Measurements from ENCODE around the gene GALNT6.
"Not testable (repeated sequence)": the region's sequence is repeated elsewhere in the genome, so short reads cannot be mapped to it uniquely, and the experiment has no call there.

GALNT6 gene

DNA sequence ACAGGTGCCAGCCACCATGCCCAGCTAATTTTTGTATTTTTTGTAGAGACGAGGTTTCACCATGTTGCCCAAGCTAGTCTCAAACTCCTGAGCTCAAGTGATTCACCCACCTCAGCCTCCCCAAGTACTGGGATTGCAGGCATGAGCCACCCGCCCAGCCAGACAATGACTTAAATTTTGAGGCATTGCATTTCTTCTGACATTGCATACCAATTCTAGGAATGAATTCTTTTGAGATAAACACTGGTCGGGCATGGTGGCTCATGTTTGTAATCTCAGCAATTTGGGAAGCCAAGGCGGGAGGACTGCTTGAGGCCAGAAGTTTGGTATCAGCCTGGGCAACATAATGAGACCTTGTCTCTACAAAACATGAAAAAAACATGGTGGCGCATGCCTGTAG is 42.2 kb downstream of the GALNT6 start:
- DNase-seq: no peak

DNA sequence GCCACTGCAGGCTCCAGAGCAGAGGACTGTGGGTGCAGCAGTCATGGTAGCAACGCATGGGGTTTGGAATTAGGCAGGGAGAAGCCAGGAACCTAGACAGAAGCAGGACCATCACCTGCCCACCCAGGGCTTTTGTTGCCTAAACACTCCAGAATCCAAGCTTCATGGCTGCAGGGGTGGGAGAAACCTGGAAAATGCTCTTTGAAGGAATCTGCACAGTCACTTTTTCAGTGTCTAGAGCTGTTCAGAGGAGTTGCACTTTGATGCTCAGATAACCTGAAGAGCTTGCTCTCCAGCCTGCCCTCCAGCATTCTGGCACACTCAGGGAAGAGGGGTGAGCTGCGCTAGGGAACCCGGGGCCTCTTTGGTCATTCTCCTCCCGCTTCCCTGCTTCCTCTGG is 43.1 kb downstream of the GALNT6 start:
- DNase-seq: no peak

- DNase-seq: no peak
These were observed 44.6 kb downstream of the GALNT6 start, which contains the start of gene CELA1 for GRCh38 chr12:51346581-51346980. Gene CELA1, minus strand, starts transcription at chr12:51346679. Its CDS starts 41 bp downstream, at chr12:51346638.

GRCh38 chr12:51345681-51346080 is 45.5 kb downstream of the GALNT6 start:
- no peak for DNase-seq

DNA sequence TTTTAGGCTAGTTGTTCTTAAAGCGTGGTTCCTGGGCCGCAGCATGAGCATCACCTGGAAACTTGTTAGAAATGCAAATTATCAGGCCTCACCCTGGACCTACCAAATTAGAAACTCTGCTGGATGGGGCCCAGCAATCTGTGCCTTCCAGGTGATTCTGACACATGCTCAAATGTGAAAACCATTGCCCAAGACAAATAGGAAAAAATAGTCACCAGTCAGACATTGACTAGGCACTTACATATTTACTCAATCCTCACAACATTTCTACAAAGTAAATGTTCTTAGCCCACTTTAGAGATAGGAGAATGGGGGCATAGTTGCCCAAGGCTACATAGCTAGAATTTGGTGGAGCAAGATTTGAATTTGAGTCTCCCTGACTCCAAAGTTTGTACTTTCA is 48.0 kb downstream of the GALNT6 start:
- DNase-seq: no peak

DNA sequence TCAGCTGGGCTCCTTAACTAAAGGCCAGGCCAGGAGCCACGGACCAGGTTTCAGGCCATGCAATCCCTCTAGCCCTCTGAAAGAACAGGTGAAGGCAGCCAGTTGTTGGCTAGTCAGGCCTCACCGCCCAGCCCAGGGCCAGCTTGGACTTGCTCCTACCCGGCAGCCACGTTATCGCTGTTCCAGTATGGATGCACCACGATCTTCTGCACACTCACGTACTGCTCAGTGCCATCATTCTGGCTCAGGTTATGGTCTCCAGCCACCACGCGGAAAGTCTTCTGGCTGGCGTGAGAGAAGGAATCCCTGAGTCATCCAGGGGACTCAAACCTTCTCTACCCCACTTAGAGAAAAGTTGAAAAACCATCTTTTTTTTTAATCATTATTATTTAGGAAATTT is 48.8 kb downstream of the GALNT6 start:
- no peak for DNase-seq

- peak; percentile 64 for DNase-seq
These were observed 49.8 kb downstream of the GALNT6 start for GRCh38 chr12:51341251-51342007.

GRCh38 chr12:51339750-51340149 is 51.5 kb downstream of the GALNT6 start:
- no peak for DNase-seq

DNA sequence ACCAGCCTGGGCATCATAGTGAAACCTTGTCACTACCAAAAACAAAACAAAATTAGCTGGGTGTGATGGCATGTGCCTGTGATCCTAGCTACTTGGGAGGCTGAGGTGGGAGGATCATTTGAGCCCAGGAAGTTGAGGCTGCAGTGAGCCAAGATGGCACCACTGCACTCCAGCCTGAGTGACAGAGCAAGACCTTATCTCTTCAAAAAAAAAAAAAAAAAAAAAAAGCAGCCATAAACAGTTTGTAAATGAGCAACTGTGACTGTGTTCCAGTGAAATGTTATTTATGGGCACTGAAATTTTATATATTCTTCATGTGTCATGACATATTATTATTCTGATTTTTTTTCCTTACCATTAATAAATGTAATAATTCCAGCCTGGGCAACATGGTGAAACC is 53.9 kb downstream of the GALNT6 start:
- DNase-seq: not testable (repeated sequence)

DNA sequence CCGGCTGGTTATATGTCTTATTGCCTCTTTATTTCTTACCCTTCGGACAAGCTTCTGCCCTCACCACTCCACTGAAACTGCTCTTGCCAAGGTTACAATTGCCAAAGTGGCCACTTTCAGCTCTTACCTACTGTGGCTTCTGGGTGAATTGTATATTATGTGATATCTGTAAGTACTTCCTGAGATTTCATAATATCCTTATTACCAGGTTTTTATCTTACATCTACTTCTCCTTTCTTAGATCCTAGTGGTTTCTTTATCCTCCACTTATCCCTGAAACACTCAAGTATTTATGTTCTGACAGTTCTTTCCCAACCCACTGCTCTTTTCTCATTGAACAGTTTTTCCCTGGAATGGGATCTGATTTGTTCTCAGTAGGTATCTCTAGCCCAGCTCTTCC is 55.3 kb downstream of the GALNT6 start:
- no peak for DNase-seq

GRCh38 chr12:51334764-51335163 is 56.4 kb downstream of the GALNT6 start:
- no peak for DNase-seq

- no peak for DNase-seq
These were observed 57.7 kb downstream of the GALNT6 start for GRCh38 chr12:51333536-51333935.

- no peak for DNase-seq
These were observed 61.0 kb downstream of the GALNT6 start for GRCh38 chr12:51330186-51330585.

DNA sequence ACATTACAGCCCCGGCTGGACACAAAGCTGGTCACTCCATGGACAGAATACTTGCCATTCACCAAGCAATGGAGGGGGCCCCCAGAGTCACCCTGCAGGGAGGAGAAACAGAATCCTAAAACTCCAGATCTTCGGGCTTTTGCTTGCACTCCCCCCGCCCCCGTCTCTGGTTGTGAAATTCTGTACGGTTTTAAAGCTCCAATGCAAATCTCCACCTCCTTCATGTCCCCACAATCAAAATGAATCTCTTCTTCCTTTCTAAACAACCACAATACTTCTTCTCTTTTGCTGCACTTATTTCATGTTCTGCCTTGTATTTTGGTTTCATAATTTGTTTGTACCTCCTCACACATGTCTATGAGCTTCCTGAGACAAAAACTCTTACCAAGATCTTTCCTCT is 61.5 kb downstream of the GALNT6 start:
- DNase-seq: no peak

DNA sequence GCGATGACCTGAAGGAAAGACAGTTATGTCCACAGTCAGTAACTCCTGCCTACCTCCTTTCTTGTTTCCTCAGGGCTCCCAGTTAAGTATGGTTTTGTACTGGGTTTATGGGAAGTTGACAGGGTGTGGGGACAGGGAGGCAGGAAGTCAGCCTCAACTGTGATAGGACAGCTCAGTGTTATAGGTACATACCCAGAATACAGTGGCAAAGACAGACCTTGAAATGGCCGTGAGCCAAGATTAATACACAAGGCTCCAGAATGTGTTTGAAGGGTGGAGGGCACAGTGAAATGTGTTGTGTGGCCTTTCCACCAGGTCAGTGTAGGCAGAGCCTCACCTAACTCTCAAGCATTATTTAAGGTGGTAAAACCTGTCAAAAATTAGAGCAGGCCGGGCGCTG is 62.6 kb downstream of the GALNT6 start:
- no peak for DNase-seq

DNA sequence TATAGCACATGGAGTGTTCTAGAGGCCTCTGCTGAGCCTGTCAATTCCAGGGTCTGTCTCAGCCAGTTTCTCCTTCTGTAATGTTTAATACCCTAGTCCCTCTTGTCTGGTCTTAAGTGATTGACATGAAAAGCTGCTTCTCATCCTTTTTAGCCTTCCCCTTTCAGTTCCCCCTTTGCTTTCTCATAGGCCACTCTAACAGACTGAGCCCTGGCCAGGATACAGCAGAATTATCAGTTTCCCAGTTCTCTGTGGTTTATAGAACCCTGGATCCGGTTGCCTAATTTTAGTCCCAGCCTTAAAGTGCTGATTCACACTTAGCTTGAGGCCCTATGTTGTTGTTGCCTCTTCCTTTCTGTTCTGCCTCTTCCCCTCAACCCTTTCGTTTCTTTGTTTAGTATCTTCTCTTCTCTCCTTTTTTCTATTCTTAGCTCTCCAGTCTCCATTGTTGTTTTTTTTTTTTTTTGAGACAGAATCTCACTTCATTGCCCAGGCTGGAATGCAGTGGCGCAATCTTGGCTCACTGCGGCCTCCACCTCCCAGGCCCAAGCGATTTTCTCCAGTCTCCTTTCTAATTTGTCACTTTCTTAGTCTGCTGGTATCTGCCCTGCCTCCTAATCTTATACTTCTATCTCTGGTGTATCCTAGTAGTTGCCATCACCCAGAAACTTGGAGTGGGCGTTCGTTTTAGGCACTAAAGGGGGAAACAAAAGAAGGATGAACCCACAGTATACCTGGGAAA is 64.3 kb downstream of the GALNT6 start:
- DNase-seq: no peak

GRCh38 chr12:51324953-51325352 is 66.3 kb downstream of the GALNT6 start:
- DNase-seq: no peak

GRCh38 chr12:51323966-51324895 is 67.0 kb downstream of the GALNT6 start, which contains the start of gene BIN2:
Gene BIN2, minus strand, starts transcription at chr12:51324174. Its CDS starts 72 bp downstream, at chr12:51324102.
- DNase-seq: no peak

GRCh38 chr12:51323317-51323960 is 67.8 kb downstream of the GALNT6 start:
- DNase-seq: no peak

- DNase-seq: no peak
These were observed 68.8 kb downstream of the GALNT6 start for GRCh38 chr12:51322452-51322851.

DNA sequence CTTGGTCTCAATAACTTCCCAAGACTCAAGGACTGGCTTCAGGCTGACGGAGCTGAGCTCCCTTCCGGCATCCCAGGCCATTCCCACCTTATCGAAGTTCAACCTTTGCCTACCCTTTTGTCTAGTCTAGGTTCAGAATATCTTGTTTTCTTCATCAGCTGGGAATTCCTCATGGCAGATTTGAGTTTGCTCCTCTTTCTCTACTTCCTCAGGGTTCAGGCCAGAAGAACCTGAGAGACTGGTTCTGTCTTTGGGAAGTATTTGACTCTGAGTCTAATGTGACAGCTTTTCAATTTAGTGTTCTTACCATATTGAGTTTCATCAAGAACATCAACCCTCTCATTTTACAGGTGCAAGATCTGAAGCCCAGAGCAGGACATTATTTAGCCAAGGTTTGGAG is 69.3 kb downstream of the GALNT6 start:
- no peak for DNase-seq

DNA sequence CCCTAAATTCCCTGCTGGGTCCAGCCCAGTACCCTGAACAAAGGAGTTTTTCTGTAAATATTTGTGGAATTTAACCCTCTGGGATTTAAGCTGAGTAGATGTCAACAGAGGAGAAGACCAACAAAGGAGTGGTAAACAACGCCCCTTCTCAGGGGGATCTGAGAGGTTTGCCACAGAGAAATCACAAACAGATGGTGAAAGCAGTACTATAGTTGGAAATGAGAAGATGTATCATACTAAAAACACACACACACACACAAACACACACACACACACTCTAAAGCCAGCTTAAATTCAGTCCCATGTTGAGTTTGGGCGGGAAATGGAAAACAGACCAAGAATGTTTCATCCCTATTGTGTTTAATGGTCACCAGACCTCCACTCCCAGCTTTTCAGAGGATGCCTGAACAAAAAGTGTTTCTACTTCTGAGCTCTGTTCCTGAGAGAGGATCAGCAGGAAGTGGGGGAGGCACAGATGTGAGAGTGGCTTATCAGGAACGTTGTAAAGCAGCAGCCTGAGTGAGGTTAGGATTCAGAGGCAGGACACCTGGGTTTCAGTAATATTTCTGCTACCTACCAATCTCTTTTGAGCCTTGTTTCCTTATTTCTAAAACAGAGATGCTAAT is 70.4 kb downstream of the GALNT6 start:
- DNase-seq: peak; percentile 42
